Measurements from ENCODE around the gene RIOK2.

The RIOK2 gene

DNA sequence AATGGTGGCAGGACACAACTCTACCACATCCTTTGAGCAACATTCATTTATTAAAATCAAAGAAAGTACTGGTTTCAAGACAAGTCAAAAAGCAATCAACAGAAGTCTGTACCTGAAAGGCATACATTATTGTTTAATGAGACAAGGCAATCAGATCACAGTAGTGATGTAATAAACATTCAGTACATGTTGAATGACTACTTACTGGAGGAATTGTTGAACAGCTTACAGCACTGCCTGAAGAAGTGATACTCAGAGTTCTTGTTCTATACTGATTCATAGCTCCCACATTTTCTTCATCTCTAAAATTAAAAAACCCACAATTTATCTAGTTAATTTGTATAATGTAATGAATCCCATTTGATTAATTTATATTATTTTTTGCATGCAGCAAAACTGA is 18.2 kb downstream of the RIOK2 start:
- H2AFZ ChIP-seq (ENCODE audit: low read depth, low read length, severe bottlenecking) = no peak overlapping the region
- H3K9ac ChIP-seq (ENCODE audit: low read length) = no peak overlapping the region
- H3K9me2 ChIP-seq (replicated peaks; ENCODE audit: insufficient read depth, low read length) = no peaks in the 10 kb centered on the region
- TF ChIP-seq, protein P1, sequence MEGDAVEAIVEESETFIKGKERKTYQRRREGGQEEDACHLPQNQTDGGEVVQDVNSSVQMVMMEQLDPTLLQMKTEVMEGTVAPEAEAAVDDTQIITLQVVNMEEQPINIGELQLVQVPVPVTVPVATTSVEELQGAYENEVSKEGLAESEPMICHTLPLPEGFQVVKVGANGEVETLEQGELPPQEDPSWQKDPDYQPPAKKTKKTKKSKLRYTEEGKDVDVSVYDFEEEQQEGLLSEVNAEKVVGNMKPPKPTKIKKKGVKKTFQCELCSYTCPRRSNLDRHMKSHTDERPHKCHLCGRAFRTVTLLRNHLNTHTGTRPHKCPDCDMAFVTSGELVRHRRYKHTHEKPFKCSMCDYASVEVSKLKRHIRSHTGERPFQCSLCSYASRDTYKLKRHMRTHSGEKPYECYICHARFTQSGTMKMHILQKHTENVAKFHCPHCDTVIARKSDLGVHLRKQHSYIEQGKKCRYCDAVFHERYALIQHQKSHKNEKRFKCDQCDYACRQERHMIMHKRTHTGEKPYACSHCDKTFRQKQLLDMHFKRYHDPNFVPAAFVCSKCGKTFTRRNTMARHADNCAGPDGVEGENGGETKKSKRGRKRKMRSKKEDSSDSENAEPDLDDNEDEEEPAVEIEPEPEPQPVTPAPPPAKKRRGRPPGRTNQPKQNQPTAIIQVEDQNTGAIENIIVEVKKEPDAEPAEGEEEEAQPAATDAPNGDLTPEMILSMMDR (IDR thresholded peaks at IDR 0.05; ENCODE audit: insufficient read depth, low read length, poor library complexity, severe bottlenecking) = no peak
- TF ChIP-seq EZH2phosphoT487 (conservative IDR thresholded peaks at IDR 0.05; ENCODE audit: low read length) = no peak
- H3K27me3 ChIP-seq (ENCODE audit: low read length) = no peaks in the 10 kb centered on the region
- H3F3A ChIP-seq (ENCODE audit: insufficient read depth) = peaks cover 24% of the 10 kb centered on the region; the same call in 1 of the 2 replicates
- no peaks in the 10 kb centered on the region for H3K79me2 ChIP-seq (ENCODE audit: insufficient read depth, low read length)
- peaks cover 46% of the 10 kb centered on the region for H3K36me3 ChIP-seq (ENCODE audit: low read length)
- H4K20me1 ChIP-seq (ENCODE audit: low read depth, low read length) = no peaks in the 10 kb centered on the region
- no peaks in the 10 kb centered on the region for H3K9me3 ChIP-seq (ENCODE audit: insufficient read depth, low read length)
- H3K4me2 ChIP-seq (ENCODE audit: low read depth, low read length, poor library complexity, severe bottlenecking) = no peak overlapping the region
- H3K4me3 ChIP-seq (ENCODE audit: insufficient read depth, low read length, poor library complexity, severe bottlenecking) = no peak overlapping the region
- no peak overlapping the region for H3K27ac ChIP-seq (ENCODE audit: low read depth, low read length)

DNA sequence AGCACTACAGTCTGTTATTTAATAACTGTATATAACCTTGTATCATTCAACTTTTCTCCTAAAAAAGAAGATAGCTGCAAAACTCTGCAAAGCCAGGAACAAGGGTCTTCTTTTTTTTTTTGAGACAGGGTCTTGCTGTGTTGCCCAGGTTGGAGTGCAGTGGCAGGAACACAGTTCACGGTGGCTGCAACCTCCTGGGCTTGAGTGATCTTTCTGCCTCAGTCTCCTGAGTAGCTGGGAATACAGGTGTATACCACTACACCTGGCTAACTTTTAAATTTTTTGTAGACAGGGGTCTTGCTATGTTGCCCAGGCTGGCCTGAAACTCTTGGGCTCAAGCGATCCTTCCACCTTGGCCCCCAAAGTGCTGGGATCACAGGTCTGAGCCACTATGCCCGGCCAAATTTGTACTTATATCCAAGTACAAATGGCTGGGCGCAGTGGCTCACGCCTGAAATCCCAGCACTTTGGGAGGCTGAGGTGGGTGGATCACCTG is 19.2 kb downstream of the RIOK2 start:
- Histone ChIP-seq H3K36me3 (ENCODE audit: low read length) (peaks cover 39% of the 10 kb centered on the region), H3K27ac (ENCODE audit: low read depth, low read length) (no peak overlapping the region), H3K4me2 (ENCODE audit: low read depth, low read length, poor library complexity, severe bottlenecking) (no peak overlapping the region), H3K4me3 (ENCODE audit: insufficient read depth, low read length, poor library complexity, severe bottlenecking) (no peak overlapping the region), H3K9me2 (replicated peaks; ENCODE audit: insufficient read depth, low read length) (no peaks in the 10 kb centered on the region), H3K9me3 (ENCODE audit: insufficient read depth, low read length) (no peaks in the 10 kb centered on the region), H4K20me1 (ENCODE audit: low read depth, low read length) (no peaks in the 10 kb centered on the region), H3K27me3 (ENCODE audit: low read length) (no peaks in the 10 kb centered on the region), H3K79me2 (ENCODE audit: insufficient read depth, low read length) (no peaks in the 10 kb centered on the region), H3K9ac (ENCODE audit: low read length) (no peak overlapping the region), H2AFZ (ENCODE audit: low read depth, low read length, severe bottlenecking) (no peak overlapping the region), H3F3A (ENCODE audit: insufficient read depth) (peaks cover 24% of the 10 kb centered on the region; the same call in 1 of the 2 replicates)
- TF ChIP-seq EZH2phosphoT487 (conservative IDR thresholded peaks at IDR 0.05; ENCODE audit: low read length) = no peak
- TF ChIP-seq, protein P1 (IDR thresholded peaks at IDR 0.05; ENCODE audit: insufficient read depth, low read length, poor library complexity, severe bottlenecking) = no peak

DNA sequence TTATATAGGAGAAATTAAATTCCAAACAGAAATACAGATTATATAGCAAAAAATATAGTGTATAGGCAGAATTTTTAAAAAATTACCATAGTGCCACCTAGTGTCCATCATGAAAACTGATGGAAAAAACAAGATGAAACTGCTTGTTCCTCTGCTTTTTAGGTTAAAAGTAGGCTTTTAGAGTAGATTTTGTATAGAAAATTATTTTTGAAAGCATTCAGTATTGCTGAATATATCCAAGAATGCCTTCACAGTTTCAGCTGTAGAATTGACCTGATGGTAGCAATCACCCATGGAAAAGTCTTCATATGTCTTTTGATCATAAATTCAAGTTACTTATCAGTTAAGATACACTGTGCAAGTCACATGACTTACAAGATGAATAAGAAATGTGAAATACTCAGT is 19.7 kb downstream of the RIOK2 start:
- Histone ChIP-seq H2AFZ (ENCODE audit: low read depth, low read length, severe bottlenecking) (no peak overlapping the region), H3K9me3 (ENCODE audit: insufficient read depth, low read length) (no peaks in the 10 kb centered on the region), H3F3A (ENCODE audit: insufficient read depth) (peaks cover 24% of the 10 kb centered on the region; the same call in 1 of the 2 replicates), H3K36me3 (ENCODE audit: low read length) (peaks cover 34% of the 10 kb centered on the region), H3K27me3 (ENCODE audit: low read length) (no peaks in the 10 kb centered on the region), H3K4me3 (ENCODE audit: insufficient read depth, low read length, poor library complexity, severe bottlenecking) (no peak overlapping the region), H3K9me2 (replicated peaks; ENCODE audit: insufficient read depth, low read length) (no peaks in the 10 kb centered on the region), H3K9ac (ENCODE audit: low read length) (no peak overlapping the region), H3K27ac (ENCODE audit: low read depth, low read length) (no peak overlapping the region), H3K79me2 (ENCODE audit: insufficient read depth, low read length) (no peaks in the 10 kb centered on the region), H4K20me1 (ENCODE audit: low read depth, low read length) (no peaks in the 10 kb centered on the region), H3K4me2 (ENCODE audit: low read depth, low read length, poor library complexity, severe bottlenecking) (no peak overlapping the region)
- TF ChIP-seq EZH2phosphoT487 (conservative IDR thresholded peaks at IDR 0.05; ENCODE audit: low read length) = no peak
- TF ChIP-seq, protein P1 (IDR thresholded peaks at IDR 0.05; ENCODE audit: insufficient read depth, low read length, poor library complexity, severe bottlenecking) = peak; percentile 64

Measured in SU-DHL-6 (cell line).